Endothelial cell (in vitro differentiated cells): Measurements from ENCODE around the gene ELOVL4. TPM values are rescaled to one million over a fixed set of nuclear protein-coding genes. Genes with fewer than 3 reads are reported as not detected.

Experiments used
- DNase-seq: peaks from one replicate; pipeline ENCODE4 v3.0.0; 2021; ENCODE audit warnings: low spot score
- H3K27ac Mint-ChIP-seq: one replicate; pipeline ENCODE4 v1.8.0; 2021; ENCODE audit warnings: mixed read lengths, inconsistent platforms; ENCODE audit not compliant: unreplicated experiment
- H3K27me3 Mint-ChIP-seq: one replicate; pipeline ENCODE4 v1.8.0; 2021; ENCODE audit warnings: mild to moderate bottlenecking, moderate library complexity, mixed read lengths, inconsistent platforms; ENCODE audit not compliant: unreplicated experiment
- H3K36me3 Mint-ChIP-seq: one replicate; pipeline ENCODE4 v1.8.0; 2021; ENCODE audit warnings: mild to moderate bottlenecking, low read depth, mixed read lengths, inconsistent platforms; ENCODE audit not compliant: unreplicated experiment
- H3K4me1 Mint-ChIP-seq: one replicate; pipeline ENCODE4 v1.8.0; 2021; ENCODE audit warnings: mild to moderate bottlenecking, mixed read lengths, inconsistent platforms; ENCODE audit not compliant: unreplicated experiment
- H3K4me3 Mint-ChIP-seq: one replicate; pipeline ENCODE4 v1.8.0; 2021; ENCODE audit warnings: mild to moderate bottlenecking, mixed read lengths, inconsistent platforms; ENCODE audit not compliant: unreplicated experiment
- H3K9me3 Mint-ChIP-seq: one replicate; pipeline ENCODE4 v1.8.0; 2021; ENCODE audit warnings: mixed read lengths, inconsistent platforms; ENCODE audit not compliant: unreplicated experiment
- total RNA-seq: library from RNA; stranded (reverse); fragmentation: NEBNext Ultra II Directional; extraction: Animal tissue kit (Norgen Biotek cat#: 25700); gene quantifications from one replicate; pipeline ENCODE4 v1.2.1, GENCODE V29; 2021; ENCODE audit not compliant: unreplicated experiment
- TF ChIP-seq, protein P1 (sequence below): fragments of 200-600 bp; sonication (generic); IDR thresholded peaks from one replicate; pipeline ENCODE4 v1.5.0; 2021; ENCODE audit warnings: antibody characterized with exemption; ENCODE audit not compliant: unreplicated experiment

Gene ELOVL4
- total RNA-seq, 1 donor from 2014 or later, result 3.3 TPM

DNA sequence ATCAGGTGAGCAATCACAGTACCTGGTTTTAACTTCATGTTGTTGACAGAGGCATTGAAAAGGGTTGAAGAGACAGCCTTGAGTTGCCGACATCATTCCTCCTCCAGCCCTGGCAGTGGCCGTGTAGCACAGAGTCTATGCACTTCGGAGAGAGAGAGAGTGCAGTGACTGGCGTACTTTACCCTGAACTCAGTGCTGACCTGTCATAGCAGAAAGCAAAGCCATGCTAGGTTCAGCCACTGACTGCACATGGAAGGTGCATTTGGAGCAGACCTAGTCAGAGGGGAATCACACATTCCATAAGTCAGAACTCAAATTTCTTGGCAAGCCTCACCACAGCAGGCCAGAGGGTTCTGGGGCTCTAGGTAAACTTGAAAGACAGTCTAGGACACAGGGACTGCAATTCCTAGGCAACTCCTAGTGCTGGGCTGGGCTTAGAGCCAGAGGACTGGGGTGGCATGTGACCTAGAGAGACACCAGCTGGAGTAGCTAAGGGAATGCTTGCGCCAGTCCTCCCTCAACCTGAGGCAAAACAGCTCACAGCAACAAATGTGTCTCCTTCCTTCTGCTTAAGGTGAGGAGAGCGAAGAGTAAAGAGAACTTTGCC, 69.1 kb downstream of the ELOVL4 start:
- H3K27ac Mint-ChIP-seq, result no peak overlapping the region
- H3K36me3 Mint-ChIP-seq, result no peaks in the 10 kb centered on the region
- no peaks in the 10 kb centered on the region for H3K9me3 Mint-ChIP-seq
- no peaks in the 10 kb centered on the region for H3K27me3 Mint-ChIP-seq
- H3K4me1 Mint-ChIP-seq, result peaks cover 13% of the 10 kb centered on the region
- DNase-seq, result no peak
- TF ChIP-seq, protein P1, sequence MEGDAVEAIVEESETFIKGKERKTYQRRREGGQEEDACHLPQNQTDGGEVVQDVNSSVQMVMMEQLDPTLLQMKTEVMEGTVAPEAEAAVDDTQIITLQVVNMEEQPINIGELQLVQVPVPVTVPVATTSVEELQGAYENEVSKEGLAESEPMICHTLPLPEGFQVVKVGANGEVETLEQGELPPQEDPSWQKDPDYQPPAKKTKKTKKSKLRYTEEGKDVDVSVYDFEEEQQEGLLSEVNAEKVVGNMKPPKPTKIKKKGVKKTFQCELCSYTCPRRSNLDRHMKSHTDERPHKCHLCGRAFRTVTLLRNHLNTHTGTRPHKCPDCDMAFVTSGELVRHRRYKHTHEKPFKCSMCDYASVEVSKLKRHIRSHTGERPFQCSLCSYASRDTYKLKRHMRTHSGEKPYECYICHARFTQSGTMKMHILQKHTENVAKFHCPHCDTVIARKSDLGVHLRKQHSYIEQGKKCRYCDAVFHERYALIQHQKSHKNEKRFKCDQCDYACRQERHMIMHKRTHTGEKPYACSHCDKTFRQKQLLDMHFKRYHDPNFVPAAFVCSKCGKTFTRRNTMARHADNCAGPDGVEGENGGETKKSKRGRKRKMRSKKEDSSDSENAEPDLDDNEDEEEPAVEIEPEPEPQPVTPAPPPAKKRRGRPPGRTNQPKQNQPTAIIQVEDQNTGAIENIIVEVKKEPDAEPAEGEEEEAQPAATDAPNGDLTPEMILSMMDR, result no peak
- no peak overlapping the region for H3K4me3 Mint-ChIP-seq

DNA sequence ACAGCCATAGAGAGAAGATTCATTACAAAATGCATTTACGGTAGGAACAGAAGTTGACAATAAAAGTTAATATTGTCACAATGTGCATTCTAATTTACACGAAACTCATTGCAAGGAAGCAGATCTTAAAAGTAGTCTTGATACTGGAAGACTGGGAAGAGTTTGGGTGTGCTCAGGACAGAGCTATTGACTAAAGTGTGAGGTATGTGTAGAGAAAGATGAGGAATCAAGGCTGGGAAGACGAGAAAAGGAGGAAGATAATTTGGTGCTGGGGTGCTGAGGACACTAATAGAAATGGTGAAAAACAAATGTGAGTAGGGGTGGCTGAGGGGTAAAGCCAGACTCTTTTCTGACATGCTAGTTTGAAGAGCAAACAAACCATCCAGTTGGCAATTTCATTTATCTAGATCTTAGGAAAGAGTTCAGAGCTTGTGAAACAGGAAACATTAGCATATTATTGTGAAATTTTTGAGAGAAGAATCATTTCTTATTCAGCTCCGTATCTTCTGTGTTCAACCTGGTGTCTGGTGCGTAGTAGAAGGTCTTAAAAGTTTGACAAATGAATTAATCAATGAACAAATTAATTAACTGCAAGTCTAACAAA, 72.7 kb downstream of the ELOVL4 start:
- no peak for DNase-seq
- no peak overlapping the region for H3K27ac Mint-ChIP-seq
- H3K27me3 Mint-ChIP-seq, result no peaks in the 10 kb centered on the region
- no peaks in the 10 kb centered on the region for H3K36me3 Mint-ChIP-seq
- H3K9me3 Mint-ChIP-seq, result no peaks in the 10 kb centered on the region
- TF ChIP-seq, protein P1, result no peak
- H3K4me1 Mint-ChIP-seq, result peaks cover 13% of the 10 kb centered on the region
- H3K4me3 Mint-ChIP-seq, result no peak overlapping the region

DNA sequence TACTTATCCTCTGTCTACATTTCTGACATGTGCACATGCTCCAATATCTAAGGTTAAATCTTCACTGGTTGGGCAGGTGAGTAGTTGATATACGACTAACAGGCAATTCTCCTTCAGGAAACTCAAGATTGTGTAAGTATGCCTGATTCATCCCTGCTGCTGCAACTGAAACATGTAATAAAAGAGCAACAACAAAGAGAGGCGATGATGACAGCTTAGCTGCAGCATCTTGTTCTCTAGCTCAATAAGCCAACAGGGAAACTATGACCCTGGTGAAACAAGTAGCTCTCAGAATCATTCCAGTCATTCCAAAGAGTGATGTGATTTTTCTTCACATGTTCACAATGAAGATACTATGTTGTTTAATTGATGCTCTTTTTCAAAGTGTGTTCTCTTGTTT, 74.4 kb downstream of the ELOVL4 start:
- TF ChIP-seq, protein P1, result no peak
- no peaks in the 10 kb centered on the region for H3K36me3 Mint-ChIP-seq
- H3K27ac Mint-ChIP-seq, result no peak overlapping the region
- no peak for DNase-seq
- H3K9me3 Mint-ChIP-seq, result no peaks in the 10 kb centered on the region
- no peaks in the 10 kb centered on the region for H3K27me3 Mint-ChIP-seq
- no peak overlapping the region for H3K4me3 Mint-ChIP-seq
- peaks cover 17% of the 10 kb centered on the region for H3K4me1 Mint-ChIP-seq

DNA sequence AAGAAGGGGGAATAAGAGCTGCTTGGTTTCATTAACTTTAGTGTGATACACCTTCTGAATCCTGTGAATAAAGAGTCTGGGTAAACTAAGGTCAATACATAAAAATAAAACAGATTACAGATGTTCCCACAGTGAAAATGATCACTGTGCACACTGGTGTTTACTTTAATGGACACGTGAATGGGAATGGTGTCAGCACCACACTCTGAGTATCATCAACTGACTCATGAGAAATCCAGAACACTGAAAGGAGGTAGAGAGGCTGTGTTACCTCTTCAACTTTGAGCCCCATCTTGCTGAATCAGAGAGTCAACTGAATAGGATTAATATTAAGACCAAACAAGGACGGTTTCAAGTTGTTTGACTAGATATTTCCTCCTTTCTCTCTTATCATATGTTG, 75.0 kb downstream of the ELOVL4 start:
- Mint-ChIP-seq H3K27ac (no peak overlapping the region), H3K9me3 (no peaks in the 10 kb centered on the region), H3K36me3 (no peaks in the 10 kb centered on the region), H3K4me1 (peaks cover 17% of the 10 kb centered on the region), H3K4me3 (no peak overlapping the region), H3K27me3 (no peaks in the 10 kb centered on the region)
- TF ChIP-seq, protein P1, result no peak
- DNase-seq, result no peak

DNA sequence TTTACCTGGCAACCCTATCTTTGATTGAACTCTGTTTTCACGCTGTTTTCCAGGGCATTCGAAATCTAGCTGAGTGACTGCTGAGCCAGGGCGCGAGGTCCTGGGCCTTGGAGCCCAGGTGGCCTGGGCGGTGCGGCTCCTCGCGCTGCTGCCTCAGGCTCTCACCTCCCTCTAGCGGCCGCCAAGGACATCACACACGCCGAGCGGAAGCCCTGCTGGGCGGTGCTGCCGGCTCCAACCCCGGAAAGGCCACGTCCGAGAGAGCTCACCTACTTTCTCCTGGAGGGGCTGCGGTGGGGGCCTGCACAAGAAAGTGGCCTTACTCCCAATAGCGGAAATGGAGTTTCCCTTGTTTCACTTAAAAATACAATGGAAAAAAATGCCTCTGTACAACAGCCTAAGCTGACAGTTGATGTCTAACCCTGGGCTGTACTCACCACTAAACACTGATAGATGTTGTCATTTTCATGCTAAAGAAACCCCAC, 77.7 kb downstream of the ELOVL4 start:
- Mint-ChIP-seq H3K4me1 (peaks cover 4% of the 10 kb centered on the region), H3K27me3 (no peaks in the 10 kb centered on the region), H3K4me3 (no peak overlapping the region), H3K9me3 (no peaks in the 10 kb centered on the region), H3K27ac (no peak overlapping the region), H3K36me3 (no peaks in the 10 kb centered on the region)
- TF ChIP-seq, protein P1, result peak; percentile 94
- peak; percentile 85 for DNase-seq
